ENCODE measurements around the gene SPDYE6. TPM values are rescaled to one million over a fixed set of nuclear protein-coding genes. Genes with fewer than 3 reads are reported as not detected.
"Not testable (repeated sequence)": the region's sequence is repeated elsewhere in the genome, so short reads cannot be mapped to it uniquely, and the experiment has no call there.

The SPDYE6 gene
- total RNA-seq, 2 donors from 2014 or later = not detected

DNA sequence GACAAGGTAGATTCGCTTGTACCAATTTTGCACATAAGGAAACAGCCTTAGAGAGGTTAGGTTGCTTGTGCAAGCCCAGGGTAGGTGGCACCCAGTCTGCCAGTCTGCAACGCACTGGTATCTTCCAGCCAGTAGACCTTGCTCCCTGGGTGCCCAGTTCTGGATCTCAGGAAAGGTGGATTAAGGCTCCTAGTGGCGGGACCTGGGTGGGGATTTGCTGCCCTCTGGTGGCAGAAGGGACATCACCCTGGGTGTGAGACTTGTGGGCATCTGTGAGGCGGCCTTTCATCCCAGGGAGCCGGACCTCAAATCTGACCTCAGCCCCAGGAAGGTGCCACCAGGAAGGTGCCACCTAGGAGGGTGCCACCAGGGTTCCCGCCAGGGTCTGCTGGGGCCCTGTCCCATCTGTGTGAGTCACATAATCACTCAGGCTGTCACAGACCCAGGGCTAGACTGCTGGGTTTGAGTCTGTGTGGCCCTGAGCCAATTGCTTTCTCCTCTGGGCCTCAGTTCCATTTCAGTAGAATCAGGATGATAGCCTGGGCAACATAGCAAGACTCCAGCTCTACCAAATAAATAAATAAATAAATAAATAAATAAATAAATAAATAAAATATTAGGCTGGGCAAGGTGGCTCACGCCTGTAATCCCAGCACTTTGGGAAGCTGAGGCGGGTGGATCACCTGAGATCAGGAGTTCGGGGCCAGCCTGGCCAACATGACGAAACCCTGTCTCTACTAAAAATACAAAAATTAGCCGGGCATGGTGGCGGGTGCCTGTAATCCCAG is 34.6 kb upstream of the SPDYE6 start:
- Histone ChIP-seq H3K36me3 (no peaks in the 10 kb centered on the region), H3K9me3 (no peaks in the 10 kb centered on the region), H3K27me3 (no peaks in the 10 kb centered on the region), H3K4me1 (no peaks in the 10 kb centered on the region), H3K27ac (no peak overlapping the region), H3K4me3 (no peak overlapping the region)
- peak; percentile 86 to 95 for TF ChIP-seq CTCF (IDR thresholded peaks at IDR 0.05)
- peak; percentile 82 for DNase-seq (ENCODE audit: low spot score)

- DNase-seq (ENCODE audit: low spot score) = no peak
- Histone ChIP-seq H3K27me3 (no peaks in the 10 kb centered on the region), H3K4me1 (no peaks in the 10 kb centered on the region), H3K36me3 (no peaks in the 10 kb centered on the region), H3K4me3 (no peak overlapping the region), H3K27ac (no peak overlapping the region), H3K9me3 (no peaks in the 10 kb centered on the region)
- TF ChIP-seq CTCF (IDR thresholded peaks at IDR 0.05) = no peak
Measured at GRCh38 chr7:102389810-102390209, 33.6 kb upstream of the SPDYE6 start.

DNA sequence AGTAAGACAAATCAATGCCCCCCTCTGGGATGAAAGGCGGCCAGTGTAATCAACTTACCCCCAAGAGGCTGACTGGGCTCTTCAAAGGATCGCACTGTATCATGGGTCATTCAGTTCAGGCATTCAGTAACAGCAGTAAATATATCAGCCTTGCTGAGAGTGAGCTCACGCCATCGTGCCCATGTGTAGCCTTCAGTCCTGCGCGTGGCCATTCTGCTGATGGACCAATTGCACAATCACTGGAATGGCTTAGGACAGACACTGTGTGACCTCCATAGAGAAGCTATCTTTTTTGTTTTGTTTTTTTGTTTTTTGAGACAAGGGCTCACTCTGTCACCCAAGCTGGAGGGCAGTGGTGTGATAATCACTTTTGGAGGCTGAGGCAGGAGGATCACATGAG is 30.8 kb upstream of the SPDYE6 start:
- no peak for TF ChIP-seq CTCF (IDR thresholded peaks at IDR 0.05)
- H3K9me3 ChIP-seq = no peaks in the 10 kb centered on the region
- no peaks in the 10 kb centered on the region for H3K27me3 ChIP-seq
- H3K27ac ChIP-seq = no peak overlapping the region
- no peaks in the 10 kb centered on the region for H3K36me3 ChIP-seq
- no peak overlapping the region for H3K4me3 ChIP-seq
- H3K4me1 ChIP-seq = no peaks in the 10 kb centered on the region
- DNase-seq (ENCODE audit: low spot score) = no peak

DNA sequence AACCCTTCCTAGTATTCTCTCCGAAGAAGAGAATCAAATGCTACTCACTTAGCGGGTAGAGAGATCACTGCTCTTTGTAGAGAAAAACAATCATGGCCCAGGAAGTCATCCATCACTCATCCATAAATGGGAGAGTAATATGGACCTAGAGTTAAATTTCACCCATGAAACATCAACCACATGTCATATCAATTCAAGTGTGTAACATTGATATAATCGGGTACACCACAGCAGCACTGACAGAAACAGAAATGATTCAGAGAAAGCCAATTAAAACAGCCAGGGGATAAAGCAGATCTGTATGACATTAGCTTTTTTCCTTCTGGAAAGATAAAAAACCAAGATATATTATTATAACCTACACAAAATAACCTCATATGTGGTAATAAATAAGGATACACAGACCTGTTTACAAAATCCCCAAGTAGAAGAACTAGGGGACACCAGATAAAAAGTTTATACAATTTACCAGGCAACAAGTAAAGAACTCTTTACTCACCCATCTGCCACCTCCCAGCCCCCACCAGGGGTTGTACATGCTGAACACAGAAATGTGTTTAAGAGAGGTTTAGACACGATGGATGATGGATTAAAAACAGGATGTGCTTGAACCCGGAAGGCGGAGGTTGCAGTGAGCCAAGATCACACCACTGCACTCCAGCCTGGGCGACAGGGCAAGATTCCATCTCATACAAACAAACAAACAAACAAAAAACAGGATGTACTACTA is 25.6 kb upstream of the SPDYE6 start:
- not testable (repeated sequence) for H3K27me3 ChIP-seq; H3K9me3 ChIP-seq; DNase-seq (ENCODE audit: low spot score); H3K27ac ChIP-seq; H3K4me3 ChIP-seq; H3K4me1 ChIP-seq
- H3K36me3 ChIP-seq = peaks cover 31% of the 10 kb centered on the region

GRCh38 chr7:102380837-102381236 is 24.6 kb upstream of the SPDYE6 start:
- H3K27ac ChIP-seq; H3K4me3 ChIP-seq; H3K4me1 ChIP-seq; H3K9me3 ChIP-seq; H3K27me3 ChIP-seq; DNase-seq (ENCODE audit: low spot score): not testable (repeated sequence)
- H3K36me3 ChIP-seq = peaks cover 35% of the 10 kb centered on the region

GRCh38 chr7:102376964-102377466 is 20.8 kb upstream of the SPDYE6 start:
- TF ChIP-seq CTCF (IDR thresholded peaks at IDR 0.05) = no peak
- H3K36me3 ChIP-seq = peaks cover 35% of the 10 kb centered on the region
- no peaks in the 10 kb centered on the region for H3K27me3 ChIP-seq
- H3K4me1 ChIP-seq = no peaks in the 10 kb centered on the region
- H3K9me3 ChIP-seq = no peaks in the 10 kb centered on the region
- H3K27ac ChIP-seq = no peak overlapping the region
- H3K4me3 ChIP-seq = no peak overlapping the region
- no peak for DNase-seq (ENCODE audit: low spot score)

GRCh38 chr7:102372796-102373195 is 16.6 kb upstream of the SPDYE6 start:
- not testable (repeated sequence) for H3K4me3 ChIP-seq; H3K4me1 ChIP-seq; H3K27ac ChIP-seq; H3K9me3 ChIP-seq; H3K27me3 ChIP-seq; DNase-seq (ENCODE audit: low spot score)
- peaks cover 11% of the 10 kb centered on the region for H3K36me3 ChIP-seq

DNA sequence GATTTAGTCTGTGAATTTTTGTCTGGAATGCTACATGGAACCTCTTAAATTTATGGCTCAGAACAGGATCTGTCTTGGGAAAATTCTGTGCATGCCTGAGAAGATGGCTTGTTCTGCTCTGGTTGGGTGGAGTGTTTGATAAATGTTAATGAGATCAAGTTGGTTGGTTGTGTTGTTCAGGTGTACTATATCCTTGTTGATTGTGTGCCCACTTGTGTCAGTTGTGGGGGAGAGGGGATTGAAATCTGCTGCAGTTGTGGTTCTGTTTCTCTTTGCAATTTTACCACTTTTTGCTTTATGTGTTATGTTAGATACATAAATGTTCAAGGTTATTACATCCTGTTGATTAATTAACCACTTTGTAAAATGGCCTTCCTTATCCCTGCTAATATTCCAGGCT is 13.8 kb upstream of the SPDYE6 start:
- H3K9me3 ChIP-seq; DNase-seq (ENCODE audit: low spot score); H3K36me3 ChIP-seq; H3K4me1 ChIP-seq; H3K4me3 ChIP-seq; H3K27ac ChIP-seq; H3K27me3 ChIP-seq: not testable (repeated sequence)

GRCh38 chr7:102365390-102365789 is 9.1 kb upstream of the SPDYE6 start:
- H3K27ac ChIP-seq; DNase-seq (ENCODE audit: low spot score); H3K4me1 ChIP-seq; H3K4me3 ChIP-seq; H3K36me3 ChIP-seq; H3K9me3 ChIP-seq; H3K27me3 ChIP-seq: not testable (repeated sequence)

DNA sequence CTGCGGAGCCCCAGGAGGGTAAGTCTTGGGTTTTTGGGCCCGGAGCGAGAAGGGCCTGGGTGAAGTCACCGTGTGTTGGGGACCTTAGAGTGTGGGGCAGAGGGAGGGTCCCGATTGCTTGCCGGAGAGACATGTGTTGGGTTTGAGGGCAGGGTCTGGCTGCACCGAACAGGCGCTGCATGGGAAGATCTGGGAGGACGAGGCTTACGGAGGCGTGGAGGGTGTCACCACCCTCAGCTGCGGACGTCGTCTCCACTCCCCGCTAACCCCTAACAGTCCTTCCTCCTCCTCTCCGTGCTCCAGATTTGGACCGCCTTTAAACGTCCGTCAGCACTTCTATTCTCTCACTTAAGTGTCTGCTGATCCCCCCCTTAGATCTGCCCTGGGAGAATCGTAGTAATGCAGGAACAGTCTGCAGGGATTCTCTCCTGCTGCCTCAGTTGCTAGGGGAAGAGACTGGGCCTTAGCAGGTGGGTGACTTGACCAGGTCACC is 8.2 kb upstream of the SPDYE6 start:
- not testable (repeated sequence) for DNase-seq (ENCODE audit: low spot score)

More for the DNA sequence above, 8.2 kb upstream of the SPDYE6 start:
- not testable (repeated sequence) for H3K9me3 ChIP-seq, H3K36me3 ChIP-seq, H3K27me3 ChIP-seq, H3K4me1 ChIP-seq
- Histone ChIP-seq H3K4me3 (peak overlapping the region; percentile 89 to 98), H3K27ac (peak overlapping the region; percentile 94 to 95)
